GM19240 (cell line): ENCODE data around the gene B4GALNT3.

Source experiments
- DNase-seq: peaks from one replicate; pipeline ENCODE4 v3.0.0; 2011; ENCODE audit warnings: low spot score; ENCODE audit not compliant: insufficient read length

B4GALNT3 gene

GRCh38 chr12:591167-592023 is 131.7 kb downstream of the B4GALNT3 start:
- DNase-seq = no peak

- no peak for DNase-seq
These were observed 132.3 kb downstream of the B4GALNT3 start for GRCh38 chr12:592024-592505.

- DNase-seq = no peak
These were observed 133.9 kb downstream of the B4GALNT3 start for GRCh38 chr12:593396-594270.

DNA sequence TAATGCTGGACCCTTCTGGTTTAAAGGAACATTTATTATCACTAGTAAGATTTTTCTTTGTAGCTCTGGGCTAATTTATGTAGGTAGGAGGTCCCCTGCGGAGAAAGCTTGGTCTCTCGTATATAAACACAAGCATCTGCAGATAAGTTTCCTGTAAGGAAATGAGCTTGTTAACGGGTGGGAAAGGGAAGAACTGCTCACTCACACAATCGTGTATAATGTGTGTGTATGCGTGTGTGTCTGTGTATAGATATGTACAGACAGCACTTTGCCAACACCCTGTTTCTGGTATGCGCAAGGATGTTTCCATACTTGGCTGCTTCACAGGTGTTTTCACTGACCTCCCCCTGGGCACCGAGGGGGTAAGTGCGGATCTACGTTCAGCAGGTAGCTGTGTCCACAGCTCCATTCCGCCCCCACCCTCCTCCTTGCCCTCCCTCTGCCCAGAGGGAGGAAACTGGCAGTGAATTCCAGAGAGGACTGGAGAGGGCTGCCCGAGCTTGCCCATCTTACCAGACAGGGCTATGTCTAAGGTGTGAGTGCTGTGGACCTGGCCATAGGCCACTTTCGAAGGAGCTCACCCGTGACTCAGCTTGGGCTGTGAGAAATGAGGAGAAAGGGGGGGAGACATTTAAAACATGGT is 138.3 kb downstream of the B4GALNT3 start:
- DNase-seq = no peak

- no peak for DNase-seq
These were observed 140.0 kb downstream of the B4GALNT3 start for GRCh38 chr12:599756-600155.

- no peak for DNase-seq
These were observed 142.4 kb downstream of the B4GALNT3 start for GRCh38 chr12:601976-602699.

DNA sequence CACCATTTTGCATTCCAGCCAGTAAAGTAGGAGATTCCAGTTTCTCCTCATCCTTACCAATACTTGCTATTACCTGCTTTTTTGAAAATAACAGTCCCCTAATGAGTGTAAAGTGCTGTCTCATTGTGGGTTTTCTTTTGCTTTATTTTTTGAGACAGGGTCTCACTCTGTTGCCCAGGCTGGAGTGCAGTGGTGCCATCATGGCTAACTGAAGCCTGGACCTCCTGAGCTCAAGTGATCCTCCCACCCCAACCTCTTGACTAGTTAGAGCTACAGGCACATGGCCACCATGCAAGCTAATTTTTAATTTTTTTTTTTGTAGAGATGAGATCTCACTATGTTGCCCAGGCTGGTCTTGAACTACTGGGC is 142.9 kb downstream of the B4GALNT3 start:
- DNase-seq = no peak

DNA sequence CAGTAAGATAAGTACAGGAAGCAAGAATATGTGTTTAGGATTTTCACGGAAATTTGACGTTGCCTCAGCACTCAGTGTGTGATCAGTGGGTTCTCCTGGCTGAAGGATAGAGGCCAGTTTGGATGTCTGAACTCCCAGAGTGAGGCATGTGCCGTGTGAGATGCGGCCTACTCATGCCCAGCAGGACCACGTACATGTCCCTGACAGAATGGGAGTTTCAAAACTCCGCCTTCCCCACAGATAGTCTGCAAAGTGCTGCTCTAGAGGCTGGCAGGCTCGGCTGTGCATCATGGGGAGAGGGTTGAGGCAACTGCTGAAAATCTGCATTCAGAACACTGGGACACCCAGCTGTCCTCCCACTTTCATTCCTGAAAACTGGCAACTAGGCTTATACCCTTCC is 145.2 kb downstream of the B4GALNT3 start:
- DNase-seq = no peak

DNA sequence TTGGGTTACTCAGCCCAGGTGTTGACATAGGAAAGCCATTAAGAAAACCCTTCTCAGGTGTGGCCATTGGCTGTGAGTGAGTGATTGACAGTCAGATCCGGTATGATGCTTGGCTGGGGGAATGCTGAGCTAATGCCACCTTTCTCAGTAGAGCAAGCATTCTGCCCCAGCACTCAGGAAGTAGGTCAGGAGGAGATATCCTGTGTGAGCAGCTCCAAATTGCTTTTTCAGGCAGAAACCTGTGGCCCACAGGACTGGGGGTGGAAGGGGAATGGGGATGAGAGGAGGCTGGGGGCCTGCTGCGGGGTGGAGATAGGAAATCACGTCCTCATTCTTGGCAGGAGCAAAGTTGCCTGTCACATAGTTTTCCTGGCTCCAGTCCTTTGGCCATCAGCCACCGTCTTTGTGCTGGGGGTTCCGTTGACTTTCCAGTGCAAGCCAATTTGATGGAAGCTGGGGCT is 147.8 kb downstream of the B4GALNT3 start:
- no peak for DNase-seq

- no peak for DNase-seq
These were observed 148.7 kb downstream of the B4GALNT3 start for GRCh38 chr12:608413-608812.

GRCh38 chr12:608921-609320 is 149.2 kb downstream of the B4GALNT3 start:
- DNase-seq = no peak

GRCh38 chr12:611721-612120 is 152.0 kb downstream of the B4GALNT3 start:
- DNase-seq = no peak

GRCh38 chr12:612293-612692 is 152.6 kb downstream of the B4GALNT3 start:
- no peak for DNase-seq

DNA sequence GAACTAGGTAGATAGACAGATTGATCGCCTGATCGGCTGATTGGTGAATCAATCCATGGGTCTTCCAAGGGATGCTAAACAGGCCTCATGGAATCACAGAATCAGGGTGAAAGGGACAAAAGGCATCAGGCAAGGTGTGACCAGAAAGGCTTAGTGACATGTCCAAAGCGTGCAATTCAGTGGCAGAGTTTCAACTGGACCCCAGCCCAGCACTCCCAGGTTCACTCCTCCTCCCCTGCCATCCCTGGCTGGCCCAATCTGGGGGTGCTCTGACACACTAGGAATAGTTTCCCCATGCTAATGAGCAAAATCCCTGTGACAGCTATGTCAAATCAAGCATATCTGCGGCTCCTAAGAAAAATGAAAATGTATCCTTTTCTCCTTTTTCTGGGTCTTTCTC is 153.1 kb downstream of the B4GALNT3 start:
- DNase-seq = no peak
